ENCODE data around the gene ZNF652.
"Not testable (repeated sequence)": the region's sequence is repeated elsewhere in the genome, so short reads cannot be mapped to it uniquely, and the experiment has no call there.

The ZNF652 gene

GRCh38 chr17:49384951-49385350 lies 22.9 kb upstream of the ZNF652 start:
- no peak for DNase-seq

DNA sequence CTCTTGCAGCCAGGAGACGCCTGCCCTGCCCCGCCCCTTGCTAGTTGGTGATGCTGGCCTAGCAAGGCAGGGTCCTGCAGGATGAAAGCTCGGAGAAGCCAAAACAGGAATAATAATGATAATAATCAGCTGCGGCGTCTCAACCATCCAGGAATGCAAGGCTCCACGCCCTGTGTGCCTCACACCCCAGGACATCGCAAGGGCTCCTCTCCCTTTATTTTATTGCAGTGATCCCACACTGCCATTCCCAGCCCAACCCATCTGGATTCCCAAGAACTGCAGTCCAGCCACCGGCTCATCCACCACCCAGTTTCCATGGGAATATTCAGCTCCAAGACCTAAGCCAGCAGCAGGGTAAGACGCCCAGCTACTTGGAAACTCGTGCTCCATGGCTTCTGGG lies 21.0 kb upstream of the ZNF652 start:
- DNase-seq, result no peak

- DNase-seq, result no peak
Observed at GRCh38 chr17:49382556-49382955, 20.5 kb upstream of the ZNF652 start.

- no peak for DNase-seq
Observed at GRCh38 chr17:49381793-49382192, 19.7 kb upstream of the ZNF652 start.

GRCh38 chr17:49381033-49381432 lies 19.0 kb upstream of the ZNF652 start:
- DNase-seq, result no peak

- DNase-seq, result no peak
Observed at GRCh38 chr17:49379926-49380325, 17.9 kb upstream of the ZNF652 start.

DNA sequence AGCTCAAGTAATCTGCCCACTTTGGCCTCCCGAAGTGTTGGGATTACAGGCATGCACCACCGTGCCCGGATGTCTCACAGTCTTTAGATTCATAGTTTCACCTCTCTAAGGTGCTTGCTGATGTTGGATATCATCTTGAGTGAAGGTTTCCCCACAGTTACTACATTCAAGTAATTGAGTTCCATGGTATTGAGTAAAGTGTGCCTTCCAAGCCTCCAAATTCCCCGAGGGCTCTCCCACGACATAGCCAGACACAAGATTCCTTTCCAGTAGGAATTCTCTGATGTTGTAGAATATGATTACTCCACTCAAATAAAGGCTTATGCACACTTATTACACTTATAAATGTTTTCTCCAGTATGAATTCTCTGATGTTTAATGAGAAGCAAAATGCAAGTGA lies 16.3 kb upstream of the ZNF652 start:
- DNase-seq, result no peak

DNA sequence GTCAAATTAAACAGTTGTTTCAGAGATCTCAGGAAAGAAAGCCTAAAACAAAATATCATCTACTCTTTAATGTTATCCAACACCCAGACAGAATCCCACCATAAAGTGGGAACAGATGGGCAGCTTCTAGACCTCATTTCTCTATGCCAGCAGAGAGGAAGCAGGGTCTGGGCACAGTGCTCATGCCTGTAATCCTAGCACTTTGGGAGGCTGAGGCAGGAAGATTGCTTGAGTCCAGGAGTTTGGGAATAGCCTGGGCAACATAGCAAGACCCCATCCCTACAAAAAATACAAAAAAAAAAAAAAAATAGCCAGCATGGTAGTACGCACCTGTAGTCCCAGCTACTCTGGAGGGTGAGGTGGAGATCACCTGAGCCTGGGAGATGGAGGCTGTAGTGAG lies 13.5 kb upstream of the ZNF652 start:
- DNase-seq, result no peak

DNA sequence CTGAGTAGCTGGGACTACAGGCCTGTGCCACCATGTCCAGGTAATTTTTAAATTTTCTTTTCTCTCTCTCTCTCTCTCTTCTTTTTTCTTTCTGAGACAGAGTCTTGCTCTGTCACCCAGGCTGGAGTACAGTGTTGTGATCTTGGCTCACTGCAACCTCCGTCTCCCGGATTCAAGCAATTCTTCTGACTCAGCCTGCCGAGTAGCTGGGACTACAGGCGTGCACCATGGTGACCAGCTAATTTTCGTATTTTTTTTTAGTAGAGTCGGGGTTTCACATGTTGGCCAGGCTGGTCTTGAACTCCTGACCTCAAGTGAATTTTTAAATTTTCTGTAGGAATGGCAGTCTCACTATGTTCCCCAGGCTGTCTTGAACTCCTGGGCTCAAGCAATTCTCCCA lies 11.1 kb upstream of the ZNF652 start:
- DNase-seq, result no peak

GRCh38 chr17:49372425-49372824 lies 10.4 kb upstream of the ZNF652 start:
- no peak for DNase-seq

DNA sequence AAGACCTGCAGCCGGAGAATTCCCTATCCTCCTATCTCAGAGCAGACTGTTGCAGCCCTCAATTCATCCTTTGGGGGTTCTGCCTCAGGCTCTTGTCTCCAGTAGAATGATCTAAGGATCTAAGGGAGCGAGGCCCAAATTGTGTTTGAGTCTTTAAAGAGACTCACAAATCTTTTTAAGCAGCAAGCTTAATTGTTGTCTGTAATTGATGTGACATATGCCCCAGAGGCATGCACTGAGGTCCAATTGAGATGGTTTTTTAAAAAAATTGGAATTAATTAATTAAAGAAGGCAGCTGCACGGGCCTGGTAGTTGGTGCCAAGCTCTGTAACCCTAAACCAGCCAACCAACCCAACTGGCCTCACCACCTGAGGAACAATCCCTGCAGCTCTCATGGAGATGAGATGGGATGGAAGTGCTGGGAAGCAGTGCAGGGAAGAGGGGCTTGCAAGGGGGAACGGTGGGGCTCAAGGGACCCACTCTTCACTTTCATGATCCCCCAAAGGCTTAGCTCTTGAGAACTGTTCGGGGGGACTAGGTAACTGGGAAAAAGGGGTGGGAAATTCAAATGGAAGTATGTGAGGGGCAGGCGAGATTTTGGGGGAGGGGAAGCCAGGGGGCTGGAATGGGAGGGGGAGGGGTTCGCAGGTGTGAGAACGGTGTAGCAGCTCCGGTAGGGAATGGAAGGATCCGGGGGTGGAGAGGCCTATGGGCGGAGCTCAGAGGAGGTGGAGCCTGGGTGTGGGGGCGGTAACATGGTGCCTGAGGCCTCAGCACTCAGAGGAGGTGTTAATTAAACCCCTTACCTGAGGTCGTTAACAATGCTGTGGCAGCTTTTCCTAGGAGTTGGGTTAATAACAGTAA lies 9.2 kb upstream of the ZNF652 start:
- no peak for DNase-seq

DNA sequence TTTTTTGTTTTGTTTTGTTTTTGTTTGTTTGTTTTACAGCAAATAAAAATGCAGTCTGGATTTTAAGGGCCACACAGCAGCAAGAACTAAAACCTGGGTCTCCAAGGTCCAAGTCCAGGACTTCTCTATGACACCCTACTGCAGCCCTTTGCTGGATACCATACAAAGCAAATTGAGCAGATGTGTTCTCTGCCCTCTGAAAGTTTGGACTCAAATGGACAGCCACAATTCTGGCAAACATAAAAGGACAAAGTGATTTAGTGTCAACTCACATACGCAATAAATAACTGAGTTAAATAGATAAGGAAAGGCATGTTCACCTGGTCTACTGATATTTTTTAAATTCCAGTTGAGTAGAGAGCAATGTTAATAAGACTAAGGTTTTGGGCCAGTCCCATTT lies 7.7 kb upstream of the ZNF652 start:
- no peak for DNase-seq

DNA sequence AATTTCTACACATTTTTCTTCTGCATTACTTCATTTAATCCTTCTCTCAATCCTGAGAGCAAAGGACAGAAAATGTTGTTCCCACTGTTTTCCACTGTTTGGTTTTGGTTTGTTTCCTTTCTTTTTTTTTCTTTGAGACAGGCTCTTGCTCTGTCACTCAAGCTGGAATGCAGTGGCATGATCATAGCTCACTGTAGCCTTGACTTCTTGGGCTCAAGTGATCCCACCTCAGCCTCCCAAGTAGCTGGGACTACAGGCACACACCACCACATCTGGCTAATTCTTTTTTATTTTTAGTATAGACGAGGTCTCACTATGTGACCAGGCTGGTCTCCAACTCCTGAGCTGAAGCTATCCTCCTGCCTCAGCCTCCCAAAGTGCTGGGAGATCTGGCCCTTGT lies 7.0 kb upstream of the ZNF652 start:
- DNase-seq, result no peak

DNA sequence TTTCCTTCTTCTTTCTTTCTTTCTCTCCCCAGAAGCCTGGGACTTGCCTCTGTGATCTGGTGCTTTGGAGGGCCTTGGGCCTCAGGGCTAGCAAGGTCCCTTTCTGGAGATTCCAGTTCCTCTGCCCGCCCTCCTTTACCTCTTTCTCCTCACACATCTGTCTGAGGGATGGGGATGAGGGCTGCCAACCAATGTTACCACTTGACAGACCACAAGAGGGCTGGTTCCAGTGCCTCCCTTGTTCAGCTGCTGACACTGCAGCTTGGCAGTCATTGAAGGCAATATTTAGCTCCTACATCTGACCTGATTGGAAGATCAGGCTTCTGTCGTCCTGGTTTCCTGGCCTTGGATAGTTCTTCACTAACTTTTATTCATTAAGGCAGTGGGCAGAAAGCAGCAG lies 3.6 kb upstream of the ZNF652 start:
- peak; percentile 59 for DNase-seq

- DNase-seq, result not testable (repeated sequence)
Observed at GRCh38 chr17:49365126-49365525, 3.1 kb upstream of the ZNF652 start.

- no peak for DNase-seq
Observed at GRCh38 chr17:49364119-49364518, 2.1 kb upstream of the ZNF652 start.

- DNase-seq, result no peak
Observed at GRCh38 chr17:49363251-49363650, 1.2 kb upstream of the ZNF652 start.

DNA sequence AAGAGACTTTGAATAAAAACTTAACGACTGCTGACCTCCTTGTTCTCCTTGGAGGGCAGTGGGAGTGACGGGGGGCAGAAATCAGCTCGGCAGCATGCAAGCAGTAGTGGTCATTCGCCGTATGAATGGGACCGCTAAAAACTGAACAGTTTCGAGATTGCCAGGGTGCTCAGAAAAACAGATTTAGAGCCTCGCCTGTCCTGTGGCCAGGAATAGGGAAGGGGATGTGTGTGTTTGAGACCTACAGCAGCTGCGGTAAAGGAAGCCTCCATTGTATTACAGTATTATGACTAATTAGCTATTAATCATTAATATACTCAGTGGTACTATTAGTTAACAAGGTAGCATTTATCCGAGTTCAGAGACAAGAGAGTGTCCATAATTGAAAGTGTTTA lies 670 bp upstream of the ZNF652 start:
- DNase-seq, result no peak

DNA sequence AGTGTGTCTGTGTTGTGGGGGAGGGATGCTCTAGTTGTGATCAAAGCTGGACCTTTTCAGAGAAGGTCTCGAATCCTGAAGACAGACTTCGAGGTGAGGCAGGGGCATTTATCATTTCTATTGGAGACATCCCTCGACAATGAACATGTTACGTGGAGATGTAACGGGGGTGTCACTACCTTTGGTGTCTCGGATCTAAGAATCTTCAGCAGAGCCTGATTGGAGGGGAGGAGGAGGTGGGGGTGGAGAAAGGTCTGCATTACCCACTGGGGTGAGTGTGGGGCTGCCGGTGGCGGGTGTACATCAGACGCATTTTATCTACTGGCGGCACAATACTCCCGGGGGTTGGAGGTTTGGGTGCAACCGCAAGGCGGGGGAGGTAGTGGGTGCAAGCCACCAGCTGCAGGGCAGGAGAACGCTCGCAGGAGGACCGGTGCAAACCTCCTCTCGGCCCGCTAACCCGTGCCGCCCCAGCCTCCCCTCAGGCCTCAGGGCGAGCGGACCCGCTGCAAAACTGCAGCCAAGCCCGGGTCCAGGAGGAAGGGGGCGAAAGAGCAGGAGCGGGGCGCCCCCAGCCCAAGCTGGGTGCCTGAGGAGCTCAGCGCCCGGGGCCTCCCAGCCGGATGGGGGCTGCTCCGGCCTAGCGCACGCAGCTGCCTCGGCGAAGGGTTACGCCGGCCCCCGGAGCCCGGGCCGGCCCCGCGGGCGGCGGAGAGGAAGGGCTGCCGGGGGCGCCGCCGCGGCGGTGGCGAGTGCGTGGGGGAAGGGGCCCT lies 735 bp downstream of the ZNF652 start:
- DNase-seq, result peak; percentile 91

DNA sequence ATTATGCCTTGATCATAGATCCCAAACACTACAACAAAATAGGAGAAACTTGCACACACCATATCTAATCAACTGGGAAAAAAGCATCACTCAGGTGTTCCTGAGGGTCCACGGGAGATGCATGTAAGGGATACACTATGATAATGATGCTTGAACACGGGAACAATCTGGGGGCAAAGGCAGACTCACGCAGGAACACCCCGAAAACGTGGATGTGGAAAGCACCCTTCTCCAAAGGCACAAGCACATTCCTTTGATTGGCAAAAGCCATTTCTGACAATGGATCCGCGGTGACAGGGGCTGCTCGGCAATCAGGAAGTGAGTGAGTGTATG lies 1.3 kb downstream of the ZNF652 start:
- DNase-seq, result no peak

GRCh38 chr17:49359990-49360795 lies 1.9 kb downstream of the ZNF652 start:
- DNase-seq, result peak; percentile 40

DNA sequence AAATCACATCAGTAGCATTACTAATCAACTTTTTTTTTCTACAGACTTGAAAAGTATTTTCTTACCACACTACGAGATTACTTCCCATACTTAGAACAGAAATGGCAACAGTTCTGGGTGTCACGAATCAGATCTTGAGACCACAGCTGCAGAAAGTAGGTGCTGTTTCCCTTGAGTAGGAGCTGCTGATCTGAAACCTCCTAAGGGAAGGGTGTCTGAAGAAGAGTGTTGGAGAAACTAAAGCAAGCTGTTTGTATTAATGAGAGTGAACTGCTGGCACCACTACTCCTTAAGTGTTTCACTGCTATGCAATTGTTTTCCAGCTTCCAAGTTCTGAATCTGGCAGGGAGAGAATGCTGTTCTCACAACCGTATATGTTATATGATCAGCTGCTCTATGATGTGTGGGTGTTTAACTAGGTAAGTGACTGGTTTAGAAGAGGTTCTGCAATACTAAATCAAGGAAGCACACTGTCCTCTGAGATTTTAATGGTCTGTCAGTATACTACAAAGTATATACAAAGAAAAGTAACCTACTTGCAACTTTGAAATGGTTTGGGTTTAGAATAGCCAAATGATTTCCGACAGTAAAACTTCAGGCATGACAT lies 3.3 kb downstream of the ZNF652 start:
- peak; percentile 40 for DNase-seq

- DNase-seq, result no peak
Observed at GRCh38 chr17:49357516-49357915, 4.5 kb downstream of the ZNF652 start.

Measured in CD4-positive, alpha-beta T cell treated with Interleukin-17A for 1 hour (primary cell).